NB4 (cell line): Measurements from ENCODE around the gene NUDT21.
"Not testable (repeated sequence)": the region's sequence is repeated elsewhere in the genome, so short reads cannot be mapped to it uniquely, and the experiment has no call there.

Experiments
- DNase-seq: peaks from one replicate; pipeline ENCODE4 v3.0.0; 2010; ENCODE audit warnings: low read depth
- H3K4me3 ChIP-seq: one replicate; pipeline ENCODE4 v1.5.1; 2011; ENCODE audit warnings: mild to moderate bottlenecking, low read depth, low read length, moderate library complexity
- MYC ChIP-seq: IDR thresholded peaks from 2 replicates; pipeline ENCODE4 v1.6.1; 2011; ENCODE audit warnings: low read depth, low read length
- POLR2A ChIP-seq: IDR thresholded peaks from 2 replicates; pipeline ENCODE4 v1.6.1; 2011; ENCODE audit warnings: mild to moderate bottlenecking; ENCODE audit not compliant: insufficient read length; ENCODE audit errors: extremely low read depth
- TF ChIP-seq, protein P1 (sequence below): IDR thresholded peaks from one replicate; pipeline ENCODE4 v1.5.1; 2012; ENCODE audit warnings: low read depth, low read length
- TF ChIP-seq, protein P2 (sequence below): IDR thresholded peaks from 2 replicates; pipeline ENCODE4 v1.6.1; 2011; ENCODE audit warnings: low read depth, low read length

Gene NUDT21

DNA sequence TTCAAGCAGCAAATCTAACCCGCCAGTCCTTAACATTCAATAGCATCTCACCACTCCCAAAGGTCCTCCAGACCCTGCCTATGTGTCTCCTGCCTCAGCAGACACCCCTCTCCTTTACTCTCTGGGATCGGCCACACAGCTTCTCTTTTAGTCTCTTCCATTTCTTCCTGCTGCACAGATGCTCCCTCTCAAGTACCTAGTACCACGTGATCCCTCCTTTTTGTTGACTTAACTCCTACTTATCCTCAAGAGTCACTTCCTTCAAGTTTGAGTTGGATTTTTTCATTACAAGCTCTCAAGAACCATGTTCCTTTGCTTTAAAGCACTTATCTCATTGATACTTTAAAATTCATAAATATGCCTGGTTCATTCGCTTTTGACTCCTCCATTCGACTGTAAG, 50.7 kb downstream of the NUDT21 start:
- TF ChIP-seq, protein P1, sequence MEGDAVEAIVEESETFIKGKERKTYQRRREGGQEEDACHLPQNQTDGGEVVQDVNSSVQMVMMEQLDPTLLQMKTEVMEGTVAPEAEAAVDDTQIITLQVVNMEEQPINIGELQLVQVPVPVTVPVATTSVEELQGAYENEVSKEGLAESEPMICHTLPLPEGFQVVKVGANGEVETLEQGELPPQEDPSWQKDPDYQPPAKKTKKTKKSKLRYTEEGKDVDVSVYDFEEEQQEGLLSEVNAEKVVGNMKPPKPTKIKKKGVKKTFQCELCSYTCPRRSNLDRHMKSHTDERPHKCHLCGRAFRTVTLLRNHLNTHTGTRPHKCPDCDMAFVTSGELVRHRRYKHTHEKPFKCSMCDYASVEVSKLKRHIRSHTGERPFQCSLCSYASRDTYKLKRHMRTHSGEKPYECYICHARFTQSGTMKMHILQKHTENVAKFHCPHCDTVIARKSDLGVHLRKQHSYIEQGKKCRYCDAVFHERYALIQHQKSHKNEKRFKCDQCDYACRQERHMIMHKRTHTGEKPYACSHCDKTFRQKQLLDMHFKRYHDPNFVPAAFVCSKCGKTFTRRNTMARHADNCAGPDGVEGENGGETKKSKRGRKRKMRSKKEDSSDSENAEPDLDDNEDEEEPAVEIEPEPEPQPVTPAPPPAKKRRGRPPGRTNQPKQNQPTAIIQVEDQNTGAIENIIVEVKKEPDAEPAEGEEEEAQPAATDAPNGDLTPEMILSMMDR, result no peak
- TF ChIP-seq, protein P2, sequence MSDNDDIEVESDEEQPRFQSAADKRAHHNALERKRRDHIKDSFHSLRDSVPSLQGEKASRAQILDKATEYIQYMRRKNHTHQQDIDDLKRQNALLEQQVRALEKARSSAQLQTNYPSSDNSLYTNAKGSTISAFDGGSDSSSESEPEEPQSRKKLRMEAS, result no peak
- TF ChIP-seq MYC (no peak), POLR2A (no peak)
- no peak overlapping the region for H3K4me3 ChIP-seq
- DNase-seq, result no peak

DNA sequence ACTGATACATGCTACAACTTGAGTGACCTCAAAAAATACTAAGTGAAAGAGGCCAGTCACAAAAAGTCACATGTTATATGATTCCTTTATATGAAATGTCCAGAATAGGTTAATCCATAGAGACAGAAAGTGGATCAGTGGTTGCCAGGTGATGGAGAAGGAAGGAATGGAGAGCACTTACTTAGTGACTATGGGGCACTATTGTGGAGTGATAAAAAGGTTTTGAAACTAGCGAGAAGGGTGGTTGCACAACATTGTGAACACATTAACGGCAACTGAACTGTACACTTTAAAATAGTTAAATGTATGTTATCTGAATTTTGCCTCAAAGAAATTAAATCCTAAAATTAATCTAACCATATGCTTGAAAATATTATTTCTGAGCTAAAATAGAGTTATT, 51.6 kb downstream of the NUDT21 start:
- no peak overlapping the region for H3K4me3 ChIP-seq
- TF ChIP-seq, protein P2, result no peak
- no peak for TF ChIP-seq POLR2A
- TF ChIP-seq MYC, result no peak
- TF ChIP-seq, protein P1, result no peak
- DNase-seq, result no peak

DNA sequence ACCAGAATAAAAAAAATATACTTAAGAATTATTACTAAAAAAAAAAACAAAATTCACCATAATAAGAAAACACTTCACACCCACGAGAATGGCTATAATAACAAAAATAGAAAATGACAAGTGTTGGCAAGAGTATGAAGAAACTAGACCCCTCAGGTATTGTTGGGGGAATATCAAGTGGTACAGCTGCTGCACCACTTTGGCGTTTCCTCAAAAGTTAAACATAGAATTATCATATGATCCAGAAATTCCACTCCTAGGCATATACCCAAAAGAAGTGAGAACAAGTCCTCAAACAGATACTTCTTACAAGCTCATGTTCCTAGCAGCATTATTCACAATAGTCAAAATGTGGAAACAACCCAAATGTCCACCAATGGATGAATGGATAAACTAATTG, 52.1 kb downstream of the NUDT21 start:
- H3K4me3 ChIP-seq, result no peak overlapping the region
- DNase-seq, result no peak
- TF ChIP-seq MYC, result no peak
- TF ChIP-seq, protein P1, result no peak
- TF ChIP-seq, protein P2, result no peak
- no peak for TF ChIP-seq POLR2A

DNA sequence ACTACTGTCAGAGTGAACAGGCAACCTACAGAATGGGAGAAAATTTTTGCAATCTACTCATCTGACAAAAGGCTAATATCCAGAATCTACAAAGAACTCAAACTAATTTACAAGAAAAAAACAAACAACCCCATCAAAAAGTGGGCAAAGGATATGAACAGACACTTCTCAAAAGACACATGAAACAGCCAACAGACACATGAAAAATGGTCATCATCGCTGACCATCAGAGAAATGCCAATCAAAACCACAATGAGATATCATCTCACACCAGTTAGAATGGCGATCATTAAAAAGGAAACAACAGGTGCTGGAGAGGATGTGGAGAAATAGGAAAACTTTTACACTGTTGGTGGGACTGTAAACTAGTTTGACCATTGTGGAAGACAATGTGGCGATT, 54.4 kb downstream of the NUDT21 start:
- not testable (repeated sequence) for DNase-seq, H3K4me3 ChIP-seq

DNA sequence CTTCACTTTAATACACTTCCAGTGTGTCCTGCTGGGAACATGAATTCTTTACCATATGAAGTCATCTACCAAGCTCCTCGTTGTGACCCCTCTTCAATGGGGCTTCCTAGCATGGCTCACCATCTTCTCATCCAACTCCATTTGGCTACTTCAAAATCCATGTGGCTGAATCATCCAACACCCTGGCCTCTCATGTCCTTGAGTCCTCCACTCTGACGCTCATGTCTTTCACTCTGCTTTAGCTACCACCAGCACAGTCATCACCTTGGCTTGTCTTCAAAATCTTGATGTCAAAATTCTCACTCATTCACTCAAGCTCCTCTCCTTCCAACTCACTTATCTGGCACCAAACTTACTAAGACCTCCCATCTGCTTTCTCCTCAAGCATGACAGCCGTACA, 61.6 kb downstream of the NUDT21 start:
- TF ChIP-seq, protein P2, result no peak
- TF ChIP-seq MYC (no peak), POLR2A (no peak)
- TF ChIP-seq, protein P1, result no peak
- DNase-seq, result no peak

DNA sequence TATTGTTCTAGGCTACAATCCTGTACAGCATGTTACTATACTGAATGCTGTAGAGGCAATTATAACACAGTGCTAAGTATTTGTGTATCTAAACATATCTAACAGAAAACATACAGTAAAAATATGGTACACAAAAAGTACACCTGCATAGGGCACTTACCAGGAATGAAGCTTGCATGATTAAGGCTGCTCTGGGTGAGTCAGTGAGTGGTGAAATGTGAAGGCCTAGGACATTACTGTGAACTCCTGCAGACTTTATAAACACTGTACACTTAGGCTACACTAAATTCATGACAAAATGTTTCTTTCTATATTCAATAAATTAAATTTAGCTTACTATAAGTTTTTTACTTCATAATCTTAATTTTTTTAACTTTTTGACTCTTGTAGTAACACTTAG, 62.9 kb downstream of the NUDT21 start:
- H3K4me3 ChIP-seq, result no peak overlapping the region
- TF ChIP-seq, protein P1, result no peak
- TF ChIP-seq, protein P2, result no peak
- TF ChIP-seq MYC, result no peak
- no peak for TF ChIP-seq POLR2A
- no peak for DNase-seq

More for the DNA sequence above, 61.6 kb downstream of the NUDT21 start:
- H3K4me3 ChIP-seq, result no peak overlapping the region
